MM.1S (cell line): ENCODE measurements around the gene ARHGEF1.
A peak's percentile ranks its signal among the peaks of the same experiment; 100 is the strongest.
"Not testable (repeated sequence)": the region's sequence is repeated elsewhere in the genome, so short reads cannot be mapped to it uniquely, and the experiment has no call there.

Source experiments
- DNase-seq: peaks from one replicate; pipeline ENCODE4 v3.0.0-alpha.2; 2015
- H2AFZ ChIP-seq: fragments of 300-600 bp; sonication (generic); 2 replicates; pipeline ENCODE4 v1.6.0; 2016; ENCODE audit warnings: antibody characterized with exemption, low read length
- H3F3A ChIP-seq: fragments of 300-600 bp; sonication (generic); 2 replicates; pipeline ENCODE4 v1.6.1; 2016; ENCODE audit warnings: mild to moderate bottlenecking, antibody characterized with exemption, low read length, moderate library complexity, mixed read lengths; ENCODE audit not compliant: insufficient read depth
- H3K27ac ChIP-seq: fragments of 300-600 bp; sonication (generic); 2 replicates; pipeline ENCODE4 v1.5.1; 2016; ENCODE audit warnings: mild to moderate bottlenecking, low read length
- H3K27me3 ChIP-seq: fragments of 300-600 bp; sonication (generic); replicated peaks from 2 replicates; pipeline ENCODE4 v1.6.0; 2016; ENCODE audit warnings: low read length; ENCODE audit not compliant: insufficient read depth
- H3K36me3 ChIP-seq: fragments of 300-600 bp; sonication (generic); replicated peaks from 2 replicates; pipeline ENCODE4 v1.6.1; 2016; ENCODE audit warnings: mild to moderate bottlenecking, low read length, mixed read lengths; ENCODE audit not compliant: insufficient read depth
- H3K4me1 ChIP-seq: fragments of 300-600 bp; sonication (generic); 2 replicates; pipeline ENCODE4 v1.6.1; 2016; ENCODE audit warnings: low read length, mixed read lengths
- H3K4me2 ChIP-seq: fragments of 300-600 bp; sonication (generic); 2 replicates; pipeline ENCODE4 v1.6.0; 2016; ENCODE audit warnings: low read depth, low read length
- H3K4me3 ChIP-seq: fragments of 300-600 bp; sonication (generic); 2 replicates; pipeline ENCODE4 v1.5.1; 2016; ENCODE audit warnings: low read length, mixed read lengths
- H3K79me2 ChIP-seq: fragments of 300-600 bp; sonication (generic); 2 replicates; pipeline ENCODE4 v1.6.1; 2016; ENCODE audit warnings: mixed run types, low read length, mixed read lengths
- H3K9ac ChIP-seq: fragments of 300-600 bp; sonication (generic); 2 replicates; pipeline ENCODE4 v1.6.1; 2016; ENCODE audit warnings: low read length, mixed read lengths
- H3K9me2 ChIP-seq: fragments of 300-600 bp; sonication (generic); replicated peaks from 2 replicates; pipeline ENCODE4 v1.6.1; 2016; ENCODE audit warnings: mild to moderate bottlenecking, low read length, mixed read lengths; ENCODE audit not compliant: insufficient read depth
- H3K9me3 ChIP-seq: fragments of 300-600 bp; sonication (generic); replicated peaks from 2 replicates; pipeline ENCODE4 v1.6.1; 2016; ENCODE audit warnings: mild to moderate bottlenecking, low read length, mixed read lengths; ENCODE audit not compliant: insufficient read depth
- H4K20me1 ChIP-seq: fragments of 300-600 bp; sonication (generic); 2 replicates; pipeline ENCODE4 v1.6.1; 2016; ENCODE audit warnings: mild to moderate bottlenecking, low read length, moderate library complexity, mixed read lengths; ENCODE audit not compliant: insufficient read depth
- CTCF ChIP-seq: fragments of 300-600 bp; sonication (generic); IDR thresholded peaks from 2 replicates; pipeline ENCODE4 v1.5.1; 2016; ENCODE audit warnings: antibody characterized with exemption, low read length, mixed read lengths
- EZH2 ChIP-seq: fragments of 300-600 bp; sonication (generic); optimal IDR thresholded peaks from 2 replicates; pipeline ENCODE3; 2017; ENCODE audit warnings: low read depth, mild to moderate bottlenecking, antibody characterized with exemption, low read length, mixed read lengths
- EZH2phosphoT487 ChIP-seq: fragments of 300-600 bp; sonication (generic); IDR thresholded peaks from 2 replicates; pipeline ENCODE4 v1.6.1; 2018; ENCODE audit warnings: antibody characterized with exemption, low read length

Gene ARHGEF1

GRCh38 chr19:41911889-41912731 lies 29.1 kb downstream of the ARHGEF1 start:
- Histone ChIP-seq H4K20me1 (no peaks in the 10 kb centered on the region), H3K36me3 (no peaks in the 10 kb centered on the region), H3K9me2 (no peaks in the 10 kb centered on the region), H3F3A (no peaks in the 10 kb centered on the region), H3K27ac (no peak overlapping the region), H3K4me1 (no peaks in the 10 kb centered on the region), H3K27me3 (peaks cover 62% of the 10 kb centered on the region), H3K4me2 (no peak overlapping the region), H3K4me3 (no peak overlapping the region), H3K79me2 (no peaks in the 10 kb centered on the region), H2AFZ (no peak overlapping the region), H3K9me3 (no peaks in the 10 kb centered on the region), H3K9ac (no peak overlapping the region)
- no peak for DNase-seq
- TF ChIP-seq EZH2phosphoT487, result 0 out of 2 replicates have a peak, but pooled peaks have one; percentile 69
- TF ChIP-seq CTCF, result no peak
- peak; percentile 80 for TF ChIP-seq EZH2

DNA sequence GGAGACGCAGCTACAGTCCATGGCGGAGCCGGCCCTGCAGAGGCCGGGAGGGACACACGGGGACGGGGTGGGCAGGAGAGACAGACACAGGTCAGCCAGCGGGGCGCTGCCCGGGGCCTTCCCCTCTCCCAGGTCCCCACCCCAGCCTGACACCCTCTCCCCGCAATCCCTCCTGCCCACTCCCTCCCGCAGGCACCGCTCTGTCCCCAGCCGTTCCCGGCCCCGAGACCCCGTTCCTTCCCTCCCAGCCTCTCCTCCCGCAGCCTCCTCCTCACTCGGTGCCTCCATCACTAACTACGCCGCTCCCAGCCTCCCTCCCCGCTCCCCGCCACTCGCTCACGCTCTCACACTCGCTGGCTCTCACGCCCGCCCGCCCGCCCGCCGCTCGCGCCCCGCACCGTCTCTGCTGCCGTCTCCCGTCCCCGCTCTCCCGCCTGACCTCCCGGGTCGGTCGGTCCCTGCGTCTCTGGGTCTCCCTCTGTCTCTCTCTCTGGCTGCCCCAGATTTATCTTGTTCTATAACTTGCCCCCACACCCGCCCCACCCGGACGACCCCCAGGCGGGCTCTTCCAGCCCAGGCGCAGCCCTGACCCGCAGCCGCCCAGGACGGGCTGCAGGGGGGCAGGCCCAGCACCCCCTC lies 30.0 kb downstream of the ARHGEF1 start:
- Histone ChIP-seq H3K36me3 (no peaks in the 10 kb centered on the region), H3K9me3 (no peaks in the 10 kb centered on the region), H3K79me2 (no peaks in the 10 kb centered on the region), H3K9me2 (no peaks in the 10 kb centered on the region), H3K9ac (no peak overlapping the region), H3K27ac (no peak overlapping the region), H3K4me1 (no peaks in the 10 kb centered on the region), H3K4me3 (no peak overlapping the region), H3F3A (no peaks in the 10 kb centered on the region), H4K20me1 (no peaks in the 10 kb centered on the region), H2AFZ (no peak overlapping the region), H3K27me3 (peaks cover 64% of the 10 kb centered on the region), H3K4me2 (no peak overlapping the region)
- TF ChIP-seq EZH2, result no peak
- no peak for TF ChIP-seq CTCF
- no peak for TF ChIP-seq EZH2phosphoT487
- no peak for DNase-seq

GRCh38 chr19:41913538-41914423 lies 30.8 kb downstream of the ARHGEF1 start:
- Histone ChIP-seq H3K9me2 (no peaks in the 10 kb centered on the region), H3K27ac (no peak overlapping the region), H3K36me3 (no peaks in the 10 kb centered on the region), H3K27me3 (peaks cover 64% of the 10 kb centered on the region), H4K20me1 (no peaks in the 10 kb centered on the region), H3K79me2 (no peaks in the 10 kb centered on the region), H3K4me3 (no peak overlapping the region), H3K4me2 (no peak overlapping the region), H3F3A (no peaks in the 10 kb centered on the region), H3K9ac (no peak overlapping the region), H3K4me1 (no peaks in the 10 kb centered on the region), H3K9me3 (no peaks in the 10 kb centered on the region), H2AFZ (no peak overlapping the region)
- DNase-seq, result no peak
- no peak for TF ChIP-seq EZH2
- no peak for TF ChIP-seq EZH2phosphoT487
- no peak for TF ChIP-seq CTCF

DNA sequence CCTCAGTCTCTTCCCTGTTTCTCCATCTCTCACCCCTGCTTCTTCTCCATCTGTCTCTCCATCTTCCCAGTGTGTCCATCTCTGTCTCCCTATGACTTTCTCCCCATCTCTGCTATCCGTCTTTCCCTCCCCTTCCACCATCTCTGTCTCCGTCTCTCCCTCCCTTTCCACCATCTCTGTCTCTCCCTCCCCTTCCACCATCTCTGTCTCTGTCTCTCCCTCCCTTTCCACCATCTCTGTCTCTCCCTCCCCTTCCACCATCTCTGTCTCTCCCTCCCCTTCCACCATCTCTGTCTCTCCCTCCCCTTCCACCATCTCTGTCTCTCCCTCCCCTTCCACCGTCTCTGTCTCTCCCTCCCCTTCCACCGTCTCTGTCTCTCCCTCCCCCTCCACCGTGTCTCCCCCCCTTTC lies 31.4 kb downstream of the ARHGEF1 start:
- H3F3A ChIP-seq, DNase-seq, H3K9ac ChIP-seq, H3K9me2 ChIP-seq, H3K79me2 ChIP-seq, H3K4me1 ChIP-seq, H4K20me1 ChIP-seq, H3K4me2 ChIP-seq, H2AFZ ChIP-seq, H3K36me3 ChIP-seq, H3K27ac ChIP-seq, H3K9me3 ChIP-seq, H3K4me3 ChIP-seq: not testable (repeated sequence)
- peaks cover 64% of the 10 kb centered on the region for H3K27me3 ChIP-seq
